ENCODE measurements around the gene SART1.

- TF ChIP-seq, protein P1, sequence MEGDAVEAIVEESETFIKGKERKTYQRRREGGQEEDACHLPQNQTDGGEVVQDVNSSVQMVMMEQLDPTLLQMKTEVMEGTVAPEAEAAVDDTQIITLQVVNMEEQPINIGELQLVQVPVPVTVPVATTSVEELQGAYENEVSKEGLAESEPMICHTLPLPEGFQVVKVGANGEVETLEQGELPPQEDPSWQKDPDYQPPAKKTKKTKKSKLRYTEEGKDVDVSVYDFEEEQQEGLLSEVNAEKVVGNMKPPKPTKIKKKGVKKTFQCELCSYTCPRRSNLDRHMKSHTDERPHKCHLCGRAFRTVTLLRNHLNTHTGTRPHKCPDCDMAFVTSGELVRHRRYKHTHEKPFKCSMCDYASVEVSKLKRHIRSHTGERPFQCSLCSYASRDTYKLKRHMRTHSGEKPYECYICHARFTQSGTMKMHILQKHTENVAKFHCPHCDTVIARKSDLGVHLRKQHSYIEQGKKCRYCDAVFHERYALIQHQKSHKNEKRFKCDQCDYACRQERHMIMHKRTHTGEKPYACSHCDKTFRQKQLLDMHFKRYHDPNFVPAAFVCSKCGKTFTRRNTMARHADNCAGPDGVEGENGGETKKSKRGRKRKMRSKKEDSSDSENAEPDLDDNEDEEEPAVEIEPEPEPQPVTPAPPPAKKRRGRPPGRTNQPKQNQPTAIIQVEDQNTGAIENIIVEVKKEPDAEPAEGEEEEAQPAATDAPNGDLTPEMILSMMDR (IDR thresholded peaks at IDR 0.05 in 4 of 5, conservative IDR thresholded peaks at IDR 0.05 in 1 of 5), result no peak
- TF ChIP-seq POLR2A (IDR thresholded peaks at IDR 0.05), result no peak
Observed at GRCh38 chr11:66011239-66011784, 49.8 kb downstream of the SART1 start.

Measured in gastrocnemius medialis (tissue), 4 donors.